Measurements from ENCODE around the gene MS4A14. TPM values are rescaled to one million over a fixed set of nuclear protein-coding genes. Genes with fewer than 3 reads are reported as not detected.

Gene MS4A14
- total and polyA plus RNA-seq, 4 experiments from 2014 or later: not detected

- DNase-seq: no peak
- no peak overlapping the region for H3K27ac Mint-ChIP-seq
- no peak overlapping the region for H3K4me3 Mint-ChIP-seq
- intact Hi-C loops (cut with micrococcal nuclease): no loop called here
- Histone ChIP-seq H3K4me1 (ENCODE audit: insufficient read depth, low read length) (no peaks in the 10 kb centered on the region), H3K27ac (ENCODE audit: low read depth, low read length) (no peak overlapping the region), H3K36me3 (ENCODE audit: insufficient read depth, low read length) (no peaks in the 10 kb centered on the region), H3K27me3 (ENCODE audit: insufficient read depth, low read length) (no peaks in the 10 kb centered on the region), H3K4me3 (ENCODE audit: low read length in 2 of 2) (no peak overlapping the region), H3K9me3 (ENCODE audit: control insufficient read depth in 1 of 2, low read length in 2 of 2) (no peaks in the 10 kb centered on the region)
- CTCF ChIA-PET (ENCODE audit: partially characterized antibody): interaction anchor here (1.3 to 1.5 kb wide), 2 partner anchors 9 to 12 kb away, joined by 3 to 4 read pairs; no protein-coding TSS in a partner anchor
- no peaks in the 10 kb centered on the region for H3K36me3 Mint-ChIP-seq
- H3K9me3 Mint-ChIP-seq: no peaks in the 10 kb centered on the region
- H3K27me3 Mint-ChIP-seq: peaks cover 19 to 26% of the 10 kb centered on the region in 2 donors
- no peaks in the 10 kb centered on the region for H3K4me1 Mint-ChIP-seq
- POLR2A ChIA-PET (ENCODE audit: partially characterized antibody): no interaction called here
Measured at GRCh38 chr11:60371854-60372253, 24.4 kb upstream of the MS4A14 start.

DNA sequence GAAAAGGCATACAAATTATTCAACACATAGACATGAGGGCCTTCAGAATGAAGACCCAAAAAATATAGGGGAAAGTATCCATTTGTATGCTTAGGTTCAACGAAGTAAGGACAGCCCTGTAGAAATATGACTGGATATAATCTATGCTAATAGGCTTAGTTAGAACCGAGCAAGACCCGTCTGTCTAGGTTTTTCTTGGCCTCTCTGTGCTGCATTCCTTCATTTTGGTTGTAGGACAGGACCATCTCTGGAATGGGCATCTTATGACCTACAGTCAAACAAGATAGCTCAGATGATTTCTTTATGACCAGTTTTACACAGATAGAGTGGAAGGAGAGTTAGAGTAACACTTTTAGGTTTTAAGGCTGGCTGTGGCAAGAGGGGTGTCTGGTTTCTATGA lies 23.5 kb upstream of the MS4A14 start:
- ChIA-PET POLR2A (ENCODE audit: partially characterized antibody) (no interaction called here), CTCF (ENCODE audit: partially characterized antibody) (interaction anchor here (2.5 kb wide), 1 partner anchor 10 kb away, joined by 13 read pairs; no protein-coding TSS in a partner anchor)
- H3K4me3 ChIP-seq (ENCODE audit: low read length in 2 of 2): no peak overlapping the region
- H3K4me1 ChIP-seq (ENCODE audit: insufficient read depth, low read length): no peaks in the 10 kb centered on the region
- Mint-ChIP-seq H3K36me3 (no peaks in the 10 kb centered on the region), H3K27me3 (peaks cover 20 to 26% of the 10 kb centered on the region in 2 donors), H3K27ac (no peak overlapping the region), H3K4me1 (no peaks in the 10 kb centered on the region), H3K9me3 (no peaks in the 10 kb centered on the region), H3K4me3 (no peak overlapping the region)
- H3K36me3 ChIP-seq (ENCODE audit: insufficient read depth, low read length): no peaks in the 10 kb centered on the region
- no peak overlapping the region for H3K27ac ChIP-seq (ENCODE audit: low read depth, low read length)
- no peaks in the 10 kb centered on the region for H3K27me3 ChIP-seq (ENCODE audit: insufficient read depth, low read length)
- no peaks in the 10 kb centered on the region for H3K9me3 ChIP-seq (ENCODE audit: control insufficient read depth in 1 of 2, low read length in 2 of 2)
- intact Hi-C loops (cut with micrococcal nuclease): no loop called here
- DNase-seq: no peak

DNA sequence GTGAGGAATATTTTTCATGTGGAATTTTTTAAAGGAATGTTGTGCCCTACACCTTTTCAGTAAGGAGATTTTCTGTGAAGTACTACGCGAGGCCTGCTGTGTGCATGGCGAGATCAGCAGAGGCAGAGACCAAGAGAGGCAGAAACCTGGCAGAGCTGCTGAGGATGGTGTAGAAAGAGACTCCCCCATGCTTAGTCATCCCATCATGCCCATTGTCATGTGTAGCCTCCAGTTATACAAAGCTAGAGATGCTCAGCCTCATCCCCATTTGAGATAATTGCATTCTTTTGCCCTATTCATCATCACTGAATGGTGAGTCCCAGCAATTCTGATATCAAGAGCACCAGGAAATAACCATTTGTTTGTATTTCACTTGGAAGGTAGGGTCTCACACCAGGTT lies 20.9 kb upstream of the MS4A14 start:
- H3K36me3 Mint-ChIP-seq: no peaks in the 10 kb centered on the region
- POLR2A ChIA-PET (ENCODE audit: partially characterized antibody): no interaction called here
- H3K27ac Mint-ChIP-seq: no peak overlapping the region
- H3K36me3 ChIP-seq (ENCODE audit: insufficient read depth, low read length): no peaks in the 10 kb centered on the region
- intact Hi-C loops (cut with micrococcal nuclease): no loop called here
- H3K27me3 Mint-ChIP-seq: peaks cover 28 to 32% of the 10 kb centered on the region in 2 donors
- no peaks in the 10 kb centered on the region for H3K27me3 ChIP-seq (ENCODE audit: insufficient read depth, low read length)
- H3K4me3 Mint-ChIP-seq: no peak overlapping the region
- no peaks in the 10 kb centered on the region for H3K9me3 Mint-ChIP-seq
- peaks cover 0 to 11% (median 1%) of the 10 kb centered on the region in 4 donors for H3K4me1 Mint-ChIP-seq
- no peak overlapping the region for H3K27ac ChIP-seq (ENCODE audit: low read depth, low read length)
- no peaks in the 10 kb centered on the region for H3K9me3 ChIP-seq (ENCODE audit: control insufficient read depth in 1 of 2, low read length in 2 of 2)
- no peak for DNase-seq
- H3K4me1 ChIP-seq (ENCODE audit: insufficient read depth, low read length): no peaks in the 10 kb centered on the region
- CTCF ChIA-PET (ENCODE audit: partially characterized antibody): interaction anchor here (0.7 kb wide), 1 partner anchor 12 kb away, joined by 3 read pairs; no protein-coding TSS in a partner anchor
- H3K4me3 ChIP-seq (ENCODE audit: low read length in 2 of 2): no peak overlapping the region

DNA sequence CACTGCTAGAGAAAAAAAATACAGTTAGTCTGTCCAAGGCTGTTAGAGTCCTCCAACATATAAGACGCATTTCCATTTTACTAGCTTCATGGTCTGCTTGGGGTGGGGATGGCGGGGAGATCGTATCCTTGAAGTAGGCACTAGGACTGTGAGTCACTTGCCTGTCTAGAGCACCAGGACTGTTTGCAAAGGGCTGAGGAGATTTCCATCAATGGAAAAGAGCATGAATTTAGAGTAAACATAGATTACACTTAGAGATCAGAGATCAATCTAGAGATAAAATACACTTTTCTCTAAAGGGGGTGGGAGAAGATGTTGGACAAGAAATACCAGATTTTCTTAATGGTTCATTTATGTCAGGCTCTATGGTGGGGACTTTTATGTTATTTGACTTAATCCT lies 19.7 kb upstream of the MS4A14 start:
- no peak overlapping the region for H3K27ac Mint-ChIP-seq
- no peaks in the 10 kb centered on the region for H3K9me3 Mint-ChIP-seq
- no peak for DNase-seq

GRCh38 chr11:60377401-60378136 lies 18.7 kb upstream of the MS4A14 start:
- POLR2A ChIA-PET (ENCODE audit: partially characterized antibody): no interaction called here
- H3K4me3 Mint-ChIP-seq: no peak overlapping the region
- H3K27me3 ChIP-seq (ENCODE audit: insufficient read depth, low read length): no peaks in the 10 kb centered on the region
- no peaks in the 10 kb centered on the region for H3K9me3 ChIP-seq (ENCODE audit: control insufficient read depth in 1 of 2, low read length in 2 of 2)
- no peaks in the 10 kb centered on the region for H3K9me3 Mint-ChIP-seq
- H3K27ac ChIP-seq (ENCODE audit: low read depth, low read length): no peak overlapping the region
- CTCF ChIA-PET (ENCODE audit: partially characterized antibody): no interaction called here
- no peaks in the 10 kb centered on the region for H3K36me3 ChIP-seq (ENCODE audit: insufficient read depth, low read length)
- H3K4me1 ChIP-seq (ENCODE audit: insufficient read depth, low read length): no peaks in the 10 kb centered on the region
- H3K36me3 Mint-ChIP-seq: no peaks in the 10 kb centered on the region
- H3K4me3 ChIP-seq (ENCODE audit: low read length in 2 of 2): no peak overlapping the region
- no peak for DNase-seq
- intact Hi-C loops (cut with micrococcal nuclease): no loop called here
- H3K27ac Mint-ChIP-seq: no peak overlapping the region
- H3K27me3 Mint-ChIP-seq: peaks cover 20 to 27% of the 10 kb centered on the region in 2 donors
- H3K4me1 Mint-ChIP-seq: peaks cover 0 to 11% (median 1%) of the 10 kb centered on the region in 4 donors

More for the DNA sequence above, 19.7 kb upstream of the MS4A14 start:
- intact Hi-C loops (cut with micrococcal nuclease): no loop called here
- H3K4me3 Mint-ChIP-seq: no peak overlapping the region
- H3K4me1 ChIP-seq (ENCODE audit: insufficient read depth, low read length): no peaks in the 10 kb centered on the region
- peaks cover 24 to 30% of the 10 kb centered on the region in 2 donors for H3K27me3 Mint-ChIP-seq
- ChIA-PET POLR2A (ENCODE audit: partially characterized antibody) (no interaction called here), CTCF (ENCODE audit: partially characterized antibody) (no interaction called here)
- H3K4me1 Mint-ChIP-seq: peaks cover 0 to 11% (median 1%) of the 10 kb centered on the region in 4 donors
- no peak overlapping the region for H3K27ac ChIP-seq (ENCODE audit: low read depth, low read length)
- H3K36me3 ChIP-seq (ENCODE audit: insufficient read depth, low read length): no peaks in the 10 kb centered on the region
- no peak overlapping the region for H3K4me3 ChIP-seq (ENCODE audit: low read length in 2 of 2)
- H3K27me3 ChIP-seq (ENCODE audit: insufficient read depth, low read length): no peaks in the 10 kb centered on the region
- H3K36me3 Mint-ChIP-seq: no peaks in the 10 kb centered on the region
- H3K9me3 ChIP-seq (ENCODE audit: control insufficient read depth in 1 of 2, low read length in 2 of 2): no peaks in the 10 kb centered on the region

GRCh38 chr11:60378354-60378753 lies 17.9 kb upstream of the MS4A14 start, which contains the start of gene MS4A7:
MS4A7 (plus strand) TSS chr11:60378532; CDS start chr11:60383142, 4,610 bp downstream.
- Mint-ChIP-seq H3K4me1 (peaks cover 0 to 11% (median 1%) of the 10 kb centered on the region in 4 donors), H3K27ac (no peak within 1 kb of the TSS), H3K36me3 (no peaks in the 10 kb centered on the region), H3K27me3 (peaks cover 18 to 26% of the 10 kb centered on the region in 2 donors), H3K4me3 (no peak within 1 kb of the TSS), H3K9me3 (no peaks in the 10 kb centered on the region)
- Histone ChIP-seq H3K4me1 (ENCODE audit: insufficient read depth, low read length) (no peaks in the 10 kb centered on the region), H3K36me3 (ENCODE audit: insufficient read depth, low read length) (no peaks in the 10 kb centered on the region), H3K9me3 (ENCODE audit: control insufficient read depth in 1 of 2, low read length in 2 of 2) (no peaks in the 10 kb centered on the region), H3K27ac (ENCODE audit: low read depth, low read length) (no peak within 1 kb of the TSS), H3K4me3 (ENCODE audit: low read length in 2 of 2) (no peak within 1 kb of the TSS), H3K27me3 (ENCODE audit: insufficient read depth, low read length) (no peaks in the 10 kb centered on the region)
- DNase-seq: no peak
- ChIA-PET POLR2A (ENCODE audit: partially characterized antibody) (no interaction called here), CTCF (ENCODE audit: partially characterized antibody) (no interaction called here)
- intact Hi-C loops (cut with micrococcal nuclease): no loop called here

GRCh38 chr11:60389279-60389910 lies 6.9 kb upstream of the MS4A14 start:
- H3K27ac ChIP-seq (ENCODE audit: low read depth, low read length): no peak overlapping the region
- no peak overlapping the region for H3K4me3 ChIP-seq (ENCODE audit: low read length in 2 of 2)
- Mint-ChIP-seq H3K36me3 (no peaks in the 10 kb centered on the region), H3K9me3 (no peaks in the 10 kb centered on the region), H3K27me3 (peaks cover 4 to 6% of the 10 kb centered on the region in 2 donors), H3K4me3 (no peak overlapping the region), H3K4me1 (no peaks in the 10 kb centered on the region), H3K27ac (no peak overlapping the region)
- ChIA-PET CTCF (ENCODE audit: partially characterized antibody) (no interaction called here), POLR2A (ENCODE audit: partially characterized antibody) (no interaction called here)
- H3K36me3 ChIP-seq (ENCODE audit: insufficient read depth, low read length): no peaks in the 10 kb centered on the region
- no peaks in the 10 kb centered on the region for H3K27me3 ChIP-seq (ENCODE audit: insufficient read depth, low read length)
- intact Hi-C loops (cut with micrococcal nuclease): no loop called here
- H3K4me1 ChIP-seq (ENCODE audit: insufficient read depth, low read length): no peaks in the 10 kb centered on the region
- H3K9me3 ChIP-seq (ENCODE audit: control insufficient read depth in 1 of 2, low read length in 2 of 2): no peaks in the 10 kb centered on the region
- no peak for DNase-seq
